Endometrial microvascular endothelial cells (primary cell): ENCODE results near the gene TRIP12. TPM values are rescaled to one million over a fixed set of nuclear protein-coding genes. Genes with fewer than 3 reads are reported as not detected.

Source experiments
- in situ Hi-C: cut with HindIII; loops from 2 replicates; pipeline ENCODE4 v1.10.0; 2017; ENCODE audit warnings: low sequenced_read_pairs, low pct_unique_long_range_greater_than_20kb; ENCODE audit errors: inconsistent ontology term
- total RNA-seq: library from RNA; depleted of rRNA; stranded (reverse); fragments of >200 nt; gene quantifications from one replicate; pipeline ENCODE4 v1.2.3, GENCODE V29; 2015; ENCODE audit errors: inconsistent ontology term

The TRIP12 gene
- total RNA-seq, 1 donor from 2014 or later = 141 TPM

DNA sequence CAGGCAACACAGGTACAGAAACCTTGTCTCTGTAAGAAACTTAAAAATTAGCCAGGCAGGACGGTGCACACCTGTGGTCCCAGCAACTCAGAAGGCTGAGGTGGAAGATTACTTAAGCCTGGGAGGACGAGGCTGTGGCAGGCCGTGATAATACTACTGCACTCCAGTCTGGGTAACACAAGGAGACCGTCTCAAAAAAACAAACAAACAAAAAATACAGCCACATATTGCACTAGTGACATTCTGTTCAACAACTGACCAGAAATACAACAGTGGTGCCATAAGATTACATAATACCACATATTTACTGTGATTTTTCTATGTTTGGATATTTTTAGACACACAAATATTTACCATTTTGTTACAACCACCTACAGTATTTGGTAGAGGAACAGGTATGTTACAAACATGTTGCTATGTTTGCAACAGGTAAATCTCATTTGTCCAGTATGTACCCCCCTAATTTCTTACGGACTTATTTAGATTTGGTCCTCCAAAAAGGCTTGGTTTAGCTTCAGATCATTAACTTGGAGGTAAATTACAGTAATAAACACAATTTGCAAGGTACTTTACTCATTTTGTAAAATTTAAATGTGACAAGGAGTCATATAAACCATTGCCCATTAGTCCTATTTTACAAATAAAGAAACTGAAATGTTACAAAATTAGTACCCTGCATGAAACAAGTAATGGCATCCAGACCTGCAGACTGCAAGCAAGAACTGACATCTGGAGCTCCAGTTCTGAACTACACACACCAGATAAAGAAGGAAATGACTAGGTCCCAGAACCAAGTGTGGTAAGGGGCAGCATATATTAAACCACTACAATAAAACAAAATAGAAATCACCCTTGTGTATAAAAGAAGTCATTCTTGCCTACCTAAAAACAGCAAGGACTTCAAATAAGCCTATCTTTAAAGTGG, 36.8 kb downstream of the TRIP12 start:
- in situ Hi-C loops = no loop called here

DNA sequence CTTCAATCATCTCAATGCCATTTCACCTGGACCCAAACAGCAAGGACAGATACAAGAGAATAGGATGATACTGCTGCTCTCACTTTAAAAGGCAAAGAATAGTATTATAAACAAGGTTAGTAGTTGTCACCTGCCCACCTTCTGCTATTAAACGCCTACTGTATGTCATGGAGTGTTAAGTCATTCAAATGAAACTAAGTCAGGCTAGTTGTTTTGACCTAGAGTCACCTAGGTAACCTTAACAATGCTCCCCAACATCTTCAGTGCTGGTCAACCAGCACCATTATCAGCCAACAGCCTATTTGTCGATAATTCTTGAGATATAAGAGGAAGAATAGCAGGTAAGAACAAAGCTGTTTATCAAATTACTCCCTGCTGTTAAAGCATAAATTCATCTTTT, 39.2 kb downstream of the TRIP12 start:
- in situ Hi-C loops = no loop called here

GRCh38 chr2:229880892-229881586, 40.8 kb downstream of the TRIP12 start:
- in situ Hi-C loops = no loop called here

DNA sequence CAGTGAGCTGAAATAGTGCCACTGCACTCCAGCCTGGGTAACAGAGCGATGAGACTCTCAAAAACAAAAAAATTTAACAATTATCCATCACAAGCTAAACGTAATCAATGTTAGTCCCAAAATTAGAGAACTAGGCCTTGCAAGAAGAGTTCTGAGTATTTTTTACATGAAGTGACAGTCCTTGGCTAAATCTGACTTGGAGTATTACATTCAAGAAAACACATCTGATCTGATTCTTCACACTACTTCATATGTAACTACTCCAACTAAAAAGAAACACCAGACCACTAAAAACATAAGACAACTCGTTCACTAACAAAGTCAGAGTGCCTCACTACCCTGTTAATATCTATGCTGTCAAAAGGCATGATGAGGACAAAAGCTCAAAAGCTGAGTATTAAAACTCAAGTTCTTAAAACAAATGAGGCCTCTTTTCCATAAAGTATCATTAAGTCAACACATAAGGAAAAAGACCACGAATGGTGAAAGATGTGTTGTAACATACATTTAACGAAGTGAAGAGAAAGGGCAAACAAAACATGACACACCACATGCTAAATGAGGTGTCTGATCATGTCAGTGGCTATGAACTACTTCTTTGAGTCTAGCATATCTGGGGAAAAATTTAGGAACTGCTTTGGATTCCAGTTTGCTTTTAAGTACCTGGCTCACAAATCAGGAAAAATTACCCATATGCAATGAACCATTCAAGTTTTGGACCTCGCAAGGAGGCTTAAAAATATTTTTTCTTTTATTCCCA, 42.4 kb downstream of the TRIP12 start:
- in situ Hi-C loops = no loop called here

GRCh38 chr2:229875549-229875948, 46.3 kb downstream of the TRIP12 start:
- in situ Hi-C loops = no loop called here

DNA sequence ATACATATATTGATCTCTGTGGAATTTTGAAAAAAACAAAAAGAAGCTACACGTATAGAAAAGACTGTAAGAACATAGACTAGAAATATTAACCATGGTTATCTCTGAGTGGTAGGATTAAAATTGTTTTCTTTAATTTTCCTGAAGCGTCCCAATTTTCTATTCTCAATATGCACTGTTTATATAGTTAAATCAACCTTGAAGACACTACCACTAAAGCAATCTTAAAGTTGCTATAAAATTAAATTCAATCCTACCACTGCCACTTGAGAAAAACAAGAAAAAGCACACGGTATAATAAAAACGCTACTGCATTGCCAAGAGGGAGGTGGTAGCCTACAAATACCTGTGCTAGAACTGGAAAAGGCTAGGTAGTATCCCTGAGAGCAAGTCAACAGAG, 47.2 kb downstream of the TRIP12 start:
- in situ Hi-C loops = no loop called here

DNA sequence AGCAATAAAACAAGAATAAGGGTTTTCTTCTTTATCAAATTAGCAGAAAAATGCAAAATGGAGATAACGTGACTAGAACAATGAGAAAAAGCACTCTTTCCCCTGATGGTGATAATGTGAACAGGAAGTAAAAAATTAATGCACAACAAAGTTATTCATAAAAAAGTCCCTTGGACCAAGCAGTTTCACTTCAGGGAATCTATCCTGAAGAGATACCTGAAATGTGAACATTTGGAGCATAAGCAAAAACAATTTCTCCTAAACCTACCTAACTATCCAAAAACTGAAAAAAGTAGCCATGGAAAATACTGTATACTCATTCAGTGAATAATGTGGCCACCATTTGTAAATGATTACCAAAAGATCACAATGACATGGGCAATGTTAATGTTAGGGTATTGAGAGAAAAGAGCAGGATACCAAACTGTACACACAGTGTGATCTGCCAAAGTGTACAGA, 48.7 kb downstream of the TRIP12 start:
- in situ Hi-C loops = no loop called here

DNA sequence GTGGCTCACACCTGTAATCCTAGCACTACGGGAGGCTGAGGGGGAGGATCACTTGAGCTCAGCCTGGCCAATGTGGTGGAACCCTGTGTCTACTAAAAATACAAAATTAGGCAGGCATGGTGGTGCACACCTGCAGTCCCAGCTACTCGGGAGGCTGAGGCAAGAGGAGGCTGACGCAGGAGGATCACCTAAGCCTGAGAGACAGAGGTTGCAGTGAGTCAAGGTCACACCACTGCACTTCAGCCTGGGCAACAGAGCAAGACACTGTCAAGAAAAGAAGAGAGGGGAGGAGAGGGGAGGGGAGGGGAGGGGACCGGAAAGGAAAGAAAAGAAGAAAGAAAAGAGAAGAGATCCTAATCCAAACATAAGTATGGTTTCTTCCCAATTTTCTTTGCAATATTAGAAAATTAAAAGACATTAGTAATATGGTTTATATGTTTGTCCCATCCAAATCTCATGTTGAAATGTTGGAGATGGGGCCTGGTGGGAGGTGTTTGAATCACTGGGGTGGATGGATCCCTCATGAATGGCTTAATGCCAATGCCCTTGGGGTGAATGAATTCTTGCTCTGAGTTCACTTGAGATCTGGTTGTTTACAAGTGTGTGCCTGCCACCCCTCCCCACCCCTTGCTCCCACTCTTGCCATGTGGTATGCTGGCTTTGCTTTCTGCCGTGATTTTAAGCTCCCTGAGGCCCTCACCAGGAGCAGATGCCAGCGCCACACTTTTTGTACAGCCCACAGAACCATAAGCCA, 50.7 kb downstream of the TRIP12 start:
- in situ Hi-C loops = no loop called here

DNA sequence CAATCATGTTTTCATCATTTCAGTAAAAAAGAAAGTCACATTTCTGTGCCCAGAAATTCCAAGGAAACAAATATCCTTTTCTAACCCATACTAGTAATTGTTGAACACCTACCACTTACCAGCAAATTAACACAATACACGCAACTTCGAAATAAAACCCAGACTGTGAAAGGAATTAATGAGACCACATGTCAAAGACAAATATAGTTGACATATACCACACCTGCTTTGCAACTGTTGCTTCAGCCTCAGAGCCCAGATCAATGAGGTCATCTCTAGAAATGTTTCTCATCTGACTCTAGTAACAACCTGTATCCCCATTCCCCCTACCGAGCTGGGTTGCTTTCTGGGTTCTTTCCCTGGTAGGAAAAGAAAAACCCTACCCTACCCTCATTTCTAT, 52.6 kb downstream of the TRIP12 start:
- in situ Hi-C loops = no loop called here

- in situ Hi-C loops = no loop called here
These were observed 53.0 kb downstream of the TRIP12 start for GRCh38 chr2:229868794-229869193.

DNA sequence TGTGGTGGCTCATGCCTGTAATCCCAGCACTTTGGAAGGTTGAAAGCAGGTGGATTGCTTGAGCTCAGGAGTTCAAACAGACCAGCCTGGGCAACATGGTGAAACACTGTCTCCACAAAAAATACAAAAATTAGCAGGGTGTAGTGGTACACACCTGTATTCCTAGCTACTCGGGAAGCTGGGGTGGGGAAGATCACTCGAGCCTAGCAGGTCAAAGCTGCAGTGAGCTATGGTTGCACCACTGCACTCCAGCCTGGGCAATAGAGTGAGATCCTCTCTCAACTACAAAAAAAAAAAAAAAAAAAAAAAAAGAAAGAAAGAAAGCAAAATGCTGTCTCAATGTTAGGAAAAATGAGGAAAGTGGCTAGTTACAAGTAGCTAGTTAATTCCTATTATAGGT, 56.8 kb downstream of the TRIP12 start:
- in situ Hi-C loops = no loop called here

- in situ Hi-C loops = no loop called here
These were observed 60.4 kb downstream of the TRIP12 start for GRCh38 chr2:229861431-229861830.

DNA sequence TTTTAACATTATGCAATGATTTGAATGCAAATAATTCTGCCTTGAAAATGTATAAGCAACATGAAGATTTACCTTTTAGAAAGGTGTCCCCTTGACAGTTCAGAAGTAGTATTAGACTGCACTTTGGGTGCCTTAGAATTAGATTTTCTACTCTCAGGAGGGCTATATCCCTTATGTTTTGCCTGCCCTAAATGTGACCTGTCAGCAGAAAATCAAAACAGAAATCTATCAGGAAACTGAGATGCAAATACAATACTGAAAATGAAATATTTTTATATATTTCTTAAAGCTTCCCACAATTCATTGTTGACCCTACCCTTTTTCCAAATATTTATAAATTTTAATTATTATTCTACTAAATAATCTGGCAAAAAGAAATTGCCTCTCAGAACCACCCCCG, 61.5 kb downstream of the TRIP12 start:
- in situ Hi-C loops = no loop called here

DNA sequence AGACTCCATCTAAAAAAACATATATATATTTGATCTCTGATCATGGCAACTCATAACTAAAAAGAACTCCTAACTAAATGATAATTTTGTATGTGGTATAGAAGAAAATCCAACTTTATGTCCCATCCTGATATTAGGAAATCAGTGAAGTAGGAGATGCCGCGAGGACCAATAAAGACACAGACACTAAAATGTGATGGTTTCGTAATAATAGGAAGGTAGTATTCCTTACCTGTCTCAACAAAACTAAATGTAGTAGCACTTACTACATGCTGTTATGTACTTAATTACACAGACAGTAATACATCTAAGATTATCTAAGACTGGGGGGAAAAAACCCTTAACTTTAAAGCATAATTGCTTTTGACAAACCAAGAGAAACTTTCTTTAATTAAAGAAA, 63.5 kb downstream of the TRIP12 start:
- in situ Hi-C loops = no loop called here

DNA sequence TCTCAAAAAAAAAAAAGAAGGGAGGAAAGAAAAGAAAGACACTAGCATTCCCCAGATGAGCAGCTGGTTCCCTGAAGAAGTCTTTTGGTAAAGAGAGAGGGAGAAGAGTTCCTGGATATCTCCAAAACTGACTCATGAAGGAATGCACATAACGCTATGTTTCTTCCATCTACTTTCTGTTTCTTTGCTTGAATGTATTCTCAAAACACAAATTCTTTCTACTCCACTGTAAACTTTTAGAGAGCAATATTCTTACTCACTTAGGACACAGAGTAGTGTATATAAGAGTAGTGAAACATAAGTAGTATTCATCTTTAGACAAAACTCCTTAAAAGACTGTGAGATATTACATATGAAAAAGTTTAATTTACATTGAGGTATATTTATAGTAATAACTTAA, 64.2 kb downstream of the TRIP12 start:
- in situ Hi-C loops = no loop called here

DNA sequence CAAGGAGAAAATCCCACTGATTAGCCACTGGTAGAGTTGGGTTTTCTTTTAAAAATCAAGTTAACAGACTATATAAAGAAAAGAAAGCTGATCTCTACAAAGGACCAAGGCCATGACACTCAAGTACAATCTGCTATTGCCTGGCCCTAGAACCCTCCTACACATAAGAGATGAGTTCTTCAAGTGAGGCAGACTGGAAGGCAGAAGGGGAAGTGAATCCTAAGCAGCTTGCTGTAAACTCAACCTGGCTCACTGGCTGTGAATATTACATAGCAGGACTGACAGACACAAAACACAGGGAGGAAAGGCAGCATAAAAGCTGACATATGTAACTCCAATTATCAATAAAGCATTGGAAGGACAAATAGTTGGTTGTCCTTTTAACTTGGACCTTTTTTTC, 65.4 kb downstream of the TRIP12 start:
- in situ Hi-C loops = no loop called here

DNA sequence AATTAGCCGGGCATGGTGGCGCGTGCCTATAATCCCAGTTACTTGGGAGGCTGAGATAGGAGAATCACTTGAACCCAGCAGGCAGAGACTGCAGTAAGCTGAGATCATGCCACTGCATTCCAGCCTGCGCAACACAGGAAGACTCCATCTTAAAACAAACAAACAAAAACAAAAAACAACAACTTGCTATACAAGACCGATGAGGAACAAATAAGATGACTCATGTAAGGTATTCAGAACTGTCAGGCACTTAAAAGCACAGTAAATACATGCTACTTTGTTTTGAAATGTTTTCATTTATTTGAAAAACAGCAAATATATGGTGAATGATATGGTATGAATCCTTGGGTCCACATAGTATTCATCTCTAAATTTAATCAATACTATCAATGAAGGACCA, 66.7 kb downstream of the TRIP12 start:
- in situ Hi-C loops = no loop called here

DNA sequence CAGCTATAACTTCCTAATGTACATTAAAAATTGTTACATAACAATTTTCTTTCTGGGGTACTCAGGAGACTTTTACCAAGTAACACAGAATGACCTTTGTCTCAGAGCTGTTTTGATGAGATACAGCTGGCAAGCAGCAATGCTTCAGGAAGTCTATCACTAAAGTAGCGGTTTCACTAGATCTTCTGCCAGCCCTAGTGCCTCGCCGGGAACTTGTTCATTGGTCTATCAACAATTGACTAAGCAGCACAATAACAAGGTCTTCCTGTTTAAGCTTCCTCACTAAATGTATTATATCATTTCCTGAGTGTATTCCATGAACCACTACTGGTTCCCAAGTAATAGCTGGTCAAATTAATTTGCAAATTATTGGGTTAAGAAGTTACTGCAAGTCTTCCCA, 69.2 kb downstream of the TRIP12 start:
- in situ Hi-C loops = no loop called here

DNA sequence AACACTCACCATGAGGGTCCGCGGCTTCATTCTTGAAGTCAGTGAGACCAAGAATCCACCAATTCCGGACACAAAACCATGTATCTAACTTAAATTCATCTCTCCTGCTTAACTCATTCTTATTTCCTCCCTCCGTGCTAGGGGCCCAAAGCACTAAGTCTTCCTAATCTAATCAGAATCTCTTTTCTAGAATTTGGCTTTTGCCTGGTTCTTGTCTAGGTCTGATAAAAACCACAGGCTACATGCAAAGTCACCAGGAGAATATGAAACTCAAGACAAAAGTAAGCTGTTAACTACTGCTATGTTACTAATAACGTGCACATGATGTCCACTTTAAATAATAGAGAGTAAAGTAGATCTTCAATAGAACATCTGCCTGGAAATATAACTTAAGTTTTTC, 69.9 kb downstream of the TRIP12 start:
- in situ Hi-C loops = no loop called here
